Measurements from ENCODE around the gene TBCK. TPM values are rescaled to one million over a fixed set of nuclear protein-coding genes. Genes with fewer than 3 reads are reported as not detected.

Gene TBCK
- total and polyA plus RNA-seq, 2 of the 13 experiments (the other 11 are each of a cell fraction or from before 2014, with no cell fraction given) = 51.0 to 62.4 TPM

- no peak for ATAC-seq
- no TSS peak for BruUV-seq (replicated peaks)
- Histone ChIP-seq H4K20me1 (ENCODE audit: insufficient read depth, low read length) (no peaks in the 10 kb centered on the region), H2AFZ (ENCODE audit: low read length) (no peak overlapping the region), H3K36me3 (replicated peaks in 1 of 2; ENCODE audit: control insufficient read depth in 1 of 2, insufficient read depth in 2 of 2, low read length in 2 of 2) (no peaks in the 10 kb centered on the region), H3K4me3 (replicated peaks in 1 of 3; ENCODE audit: insufficient read depth in 1 of 3, low read depth in 2 of 3, low read length in 3 of 3) (no peak overlapping the region), H3K27me3 (ENCODE audit: control insufficient read depth in 1 of 2, insufficient read depth in 2 of 2, low read length in 2 of 2) (no peaks in the 10 kb centered on the region), H3K9me3 (ENCODE audit: low read length) (no peaks in the 10 kb centered on the region), H3K4me1 (ENCODE audit: insufficient read depth, low read length) (peaks cover 97% of the 10 kb centered on the region), H3K9ac (ENCODE audit: insufficient read depth, low read depth, low read length) (no peak overlapping the region), H3K27ac (ENCODE audit: extremely low read length, insufficient read depth, low read length) (peak overlapping the region; percentile 94), H3K79me2 (ENCODE audit: insufficient read depth, low read length) (peaks cover 58% of the 10 kb centered on the region), H3K4me2 (ENCODE audit: low read depth, low read length) (peak overlapping the region; percentile 20; the same call in 1 of the 2 replicates)
- POLR2A ChIA-PET = interaction anchor here (2.0 to 3.0 kb wide), 2 partner anchors 26 to 54 kb away, joined by 8 to 16 read pairs; partner anchors contain the start of genes AIMP1 and TBCK
- CTCF ChIA-PET (ENCODE audit: low intra/inter-chr PET ratio, low total read pairs) = no interaction called here
- in situ Hi-C loops (cut with HindIII; ENCODE audit: extremely low pct_ligation_motif_present, low pct_unique_long_range_greater_than_20kb) (no loop called here), intact Hi-C loops (cut with micrococcal nuclease; ENCODE audit: unreplicated experiment) (loop anchor here (10.0 kb wide), 1 partner anchor 543 kb away; no protein-coding TSS in a partner anchor)
- 24% methylated on average over 2 of the region's 2 CpGs for WGBS (ENCODE audit: low lambda C conversion rate)
- DNase-seq (ENCODE audit: low spot score) = no peak
- no peak for FAIRE-seq
- TF ChIP-seq FOXP4 (CRISPR knock-in tag; IDR thresholded peaks at IDR 0.05) (peak; percentile 58), ZGPAT (CRISPR knock-in tag; IDR thresholded peaks at IDR 0.05) (0 out of 2 replicates have a peak, but pooled peaks have one; percentile 17), GLI4 (CRISPR knock-in tag; IDR thresholded peaks at IDR 0.05; ENCODE audit: borderline replicate concordance) (no peak), HOMEZ (CRISPR knock-in tag; IDR thresholded peaks at IDR 0.05; ENCODE audit: low read depth) (peak; percentile 53; the same call in 1 of the 2 replicates), MIXL1 (CRISPR knock-in tag; IDR thresholded peaks at IDR 0.05) (peak; percentile 35; the same call in 1 of the 2 replicates), SIX1 (CRISPR knock-in tag; IDR thresholded peaks at IDR 0.05; ENCODE audit: borderline replicate concordance) (peak; percentile 81; the same call in 1 of the 2 replicates), EP300 (IDR thresholded peaks at IDR 0.05; ENCODE audit: low read depth in 2 of 2, low read length in 2 of 2) (peak in 1 of 2 experiments; percentile 67; a peak in 2 of 4 replicates), EP300 (CRISPR knock-in tag; IDR thresholded peaks at IDR 0.05; ENCODE audit: borderline replicate concordance) (no peak), PAXIP1 (CRISPR knock-in tag; conservative IDR thresholded peaks at IDR 0.05) (0 out of 2 replicates have a peak, but pooled peaks have one; percentile 33), SOX6 (IDR thresholded peaks at IDR 0.05) (no peak), SOX6 (CRISPR knock-in tag; IDR thresholded peaks at IDR 0.05) (peak; percentile 75; the same call in 1 of the 2 replicates), NR2F6 (IDR thresholded peaks at IDR 0.05) (peak; percentile 42; the same call in 1 of the 2 replicates), NR2F6 (CRISPR knock-in tag; IDR thresholded peaks at IDR 0.05) (no peak), ERF (CRISPR knock-in tag; IDR thresholded peaks at IDR 0.05) (0 out of 2 replicates have a peak, but pooled peaks have one; percentile 22), GATAD2A (CRISPR knock-in tag; IDR thresholded peaks at IDR 0.05) (peak; percentile 64)
These were observed 54.0 kb downstream of the TBCK start for GRCh38 chr4:106261980-106262379.
